NAMALWA (cell line): ENCODE results near the gene SLC24A1.

Source experiments
- DNase-seq: peaks from one replicate; pipeline ENCODE4 v3.0.0-alpha.2; 2015; ENCODE audit warnings: low spot score

SLC24A1 gene

DNA sequence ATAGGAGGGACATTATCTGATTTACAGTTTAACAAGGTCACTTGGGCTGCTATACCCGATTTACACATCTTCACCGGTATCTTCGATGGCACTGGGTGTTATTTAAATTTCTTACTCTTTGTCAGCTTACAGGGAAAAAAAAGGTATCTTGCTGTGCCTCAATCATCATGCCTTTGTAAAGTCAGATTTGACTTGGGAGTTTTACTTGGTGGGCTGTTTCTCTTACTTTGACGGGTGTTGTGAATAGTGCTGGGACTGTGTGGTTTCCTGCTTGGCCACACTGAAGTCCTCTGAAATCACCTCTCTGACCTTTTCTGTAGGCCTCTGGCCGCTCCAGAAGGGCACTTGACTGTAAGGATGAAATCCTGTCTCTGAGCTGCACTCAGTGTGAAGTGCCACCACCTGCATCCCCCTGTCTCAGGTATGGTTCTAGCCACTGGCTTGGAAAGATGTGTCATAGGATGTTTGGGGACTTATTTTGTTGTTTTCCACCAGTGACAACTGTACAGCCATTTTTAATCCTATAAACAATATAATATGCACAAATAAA, 3.1 kb upstream of the SLC24A1 start:
- no peak for DNase-seq

DNA sequence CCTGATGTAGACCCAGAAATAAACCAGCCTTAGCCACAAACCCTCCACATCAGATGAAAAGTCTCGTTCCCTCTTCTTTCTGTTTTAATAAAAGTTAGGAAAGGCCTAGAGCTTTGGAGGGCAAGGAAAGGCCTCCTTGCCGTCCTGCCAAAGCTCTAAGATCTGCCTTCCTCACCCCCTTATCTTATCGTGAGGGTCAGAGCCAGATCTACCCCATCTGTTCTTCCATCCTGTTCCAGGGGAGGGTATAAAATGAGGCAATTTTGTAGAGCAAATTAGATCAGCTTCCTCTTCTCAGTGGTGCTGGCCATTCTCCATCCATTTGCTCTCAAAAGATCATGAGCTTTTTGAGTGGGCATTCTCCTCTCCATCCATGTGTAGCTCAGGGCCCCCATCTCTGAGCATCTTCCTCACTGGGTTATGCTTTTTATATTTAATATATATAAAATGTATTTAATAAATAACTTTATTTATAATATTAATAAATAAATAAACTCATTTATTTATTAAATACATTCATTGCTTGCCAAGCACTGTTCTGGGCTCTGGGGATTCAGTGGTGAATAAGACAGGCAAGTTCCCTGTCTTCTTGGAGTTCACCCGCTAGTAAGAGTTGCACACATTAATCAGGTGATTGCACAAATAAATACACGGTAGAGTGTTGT, 2.0 kb upstream of the SLC24A1 start:
- DNase-seq: no peak

DNA sequence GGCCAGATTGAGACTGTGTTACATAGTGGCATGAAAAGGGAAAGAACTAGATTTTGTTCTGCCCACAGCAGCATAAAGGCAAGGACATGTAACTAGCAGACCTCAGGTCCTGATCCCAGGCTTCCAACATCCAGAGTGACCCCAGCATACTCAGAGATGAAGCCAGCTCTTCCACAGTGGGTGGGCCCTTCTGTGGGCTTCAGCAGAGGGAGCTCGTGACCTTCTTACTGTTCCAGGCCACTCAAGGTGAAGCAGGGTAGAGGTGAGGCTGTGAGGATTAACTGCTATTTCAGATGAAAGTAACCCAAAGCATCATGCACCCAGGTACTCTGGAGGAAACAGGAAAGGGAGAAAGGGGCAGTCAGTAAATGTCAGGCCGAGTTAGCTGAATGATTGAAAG, 905 bp upstream of the SLC24A1 start:
- DNase-seq: no peak

DNA sequence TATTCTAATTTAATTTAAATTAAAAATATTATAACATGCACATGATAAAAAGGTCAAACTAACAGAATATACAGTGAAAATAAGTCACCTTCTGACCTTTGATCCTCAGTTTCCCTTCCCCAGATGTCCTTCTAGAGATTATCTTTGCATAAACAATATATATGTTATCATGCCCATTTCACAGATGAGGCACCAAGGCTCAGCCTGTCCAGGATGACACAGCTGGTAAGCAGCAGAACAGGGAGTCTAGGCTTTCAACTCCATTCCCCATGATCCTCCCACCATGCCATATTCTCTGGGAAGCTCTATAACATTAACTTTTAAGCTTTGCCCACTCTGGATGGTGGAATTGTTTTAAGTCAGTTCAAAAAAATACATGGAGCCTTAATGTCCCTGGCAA, 1.4 kb downstream of the SLC24A1 start:
- DNase-seq: no peak

DNA sequence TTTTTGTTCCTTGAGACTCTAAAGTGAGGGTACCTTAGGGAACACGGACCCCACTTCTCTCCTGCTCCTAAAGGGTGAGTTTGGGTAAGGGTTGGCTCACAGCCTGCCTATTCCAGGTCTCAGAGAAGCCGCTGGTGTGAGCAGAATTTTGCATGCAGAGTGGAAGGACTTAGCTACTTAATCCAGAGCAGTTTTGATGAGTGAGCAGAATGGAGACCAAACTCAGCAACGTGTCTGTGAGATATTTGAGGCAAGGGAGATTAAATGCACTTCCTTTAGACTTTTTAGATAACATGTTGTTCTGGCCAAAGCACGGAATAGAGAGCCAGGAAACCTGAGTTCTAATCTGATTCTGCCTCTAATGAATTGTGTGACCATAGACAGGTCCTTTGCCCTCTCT, 5.1 kb downstream of the SLC24A1 start:
- no peak for DNase-seq

DNA sequence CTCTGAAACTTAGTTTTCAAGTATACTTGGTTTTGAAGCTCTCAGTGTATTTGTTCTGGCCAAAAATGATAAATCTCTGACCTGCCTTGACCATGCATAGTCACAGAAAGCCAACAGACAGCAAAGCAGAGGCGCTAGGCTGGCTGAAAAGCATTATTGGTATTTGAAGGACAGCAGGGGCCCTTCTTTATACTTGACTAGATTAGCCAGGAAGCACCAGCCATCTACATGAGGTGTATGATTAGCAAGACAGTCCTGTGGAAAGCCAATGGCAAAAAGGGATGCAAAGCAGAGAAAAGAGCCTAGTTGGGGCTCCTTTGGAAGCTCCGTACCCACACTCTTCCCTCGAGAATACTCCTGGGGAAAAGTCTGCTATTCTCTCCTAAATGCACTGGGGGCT, 7.8 kb downstream of the SLC24A1 start:
- no peak for DNase-seq

DNA sequence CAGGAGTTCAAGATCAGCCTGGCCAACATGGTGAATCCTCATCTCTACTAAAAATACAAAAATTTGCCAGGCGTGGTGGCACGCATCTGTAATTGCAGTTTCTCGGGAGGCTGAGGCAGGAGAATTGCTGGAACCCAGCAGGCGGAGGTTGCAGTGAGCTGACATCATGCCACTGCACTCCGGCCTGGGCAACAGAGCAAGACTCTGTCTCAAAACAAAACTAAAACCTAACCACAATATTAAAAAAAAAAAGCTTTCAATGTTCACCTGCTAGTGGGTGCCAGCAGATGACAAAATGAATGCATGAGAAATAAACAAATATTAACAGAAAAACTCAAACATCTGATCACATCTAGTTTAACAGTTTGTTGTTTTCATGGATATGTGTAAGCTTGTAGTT, 9.0 kb downstream of the SLC24A1 start:
- peak; percentile 34 for DNase-seq

DNA sequence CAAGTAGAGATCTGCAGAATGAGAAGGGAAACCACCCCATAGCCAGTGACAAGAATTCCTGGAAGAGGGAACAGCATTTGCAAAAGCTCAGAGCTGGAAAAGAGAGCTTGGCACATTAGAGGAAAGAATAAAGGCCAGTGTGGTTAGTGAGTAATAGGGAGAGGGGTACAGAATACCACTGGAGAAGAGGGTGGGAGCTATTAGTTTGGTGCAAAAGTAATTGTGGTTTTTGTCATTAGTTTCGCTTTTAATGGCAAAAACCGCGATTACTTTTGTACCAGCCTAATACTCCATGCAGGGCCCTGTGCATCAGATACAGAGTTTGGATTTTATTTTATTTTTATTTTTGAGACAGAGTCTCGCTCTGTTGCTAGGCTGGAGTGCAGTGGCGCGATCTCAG, 9.8 kb downstream of the SLC24A1 start:
- no peak for DNase-seq

DNA sequence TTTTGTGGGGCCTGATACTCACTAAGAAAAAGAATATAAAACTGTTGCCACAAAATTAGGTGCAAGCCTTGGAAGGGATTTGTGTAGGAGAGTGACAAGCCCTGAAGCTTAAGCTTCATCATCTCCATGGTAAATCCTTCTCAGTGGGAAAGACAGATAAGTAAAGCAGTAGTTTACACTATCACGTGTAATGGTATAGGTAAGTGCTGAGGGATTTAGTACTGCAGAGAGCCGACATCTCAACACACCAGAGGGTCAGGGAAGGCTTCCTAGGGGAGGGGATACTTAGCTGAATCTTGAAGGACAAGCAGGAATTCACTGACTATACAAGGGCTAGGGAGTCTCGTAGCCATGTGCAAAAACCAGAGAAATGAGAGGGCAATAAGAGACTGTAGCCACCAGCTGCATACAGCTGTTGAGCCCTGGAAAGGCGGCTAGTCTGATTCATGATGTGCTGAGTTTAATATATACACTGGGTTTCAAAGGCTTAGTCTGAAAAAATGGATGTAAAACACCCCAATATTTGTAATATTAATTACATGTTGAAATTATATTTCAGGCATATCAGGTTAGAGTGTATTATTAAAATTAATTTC, 11.1 kb downstream of the SLC24A1 start:
- no peak for DNase-seq

DNA sequence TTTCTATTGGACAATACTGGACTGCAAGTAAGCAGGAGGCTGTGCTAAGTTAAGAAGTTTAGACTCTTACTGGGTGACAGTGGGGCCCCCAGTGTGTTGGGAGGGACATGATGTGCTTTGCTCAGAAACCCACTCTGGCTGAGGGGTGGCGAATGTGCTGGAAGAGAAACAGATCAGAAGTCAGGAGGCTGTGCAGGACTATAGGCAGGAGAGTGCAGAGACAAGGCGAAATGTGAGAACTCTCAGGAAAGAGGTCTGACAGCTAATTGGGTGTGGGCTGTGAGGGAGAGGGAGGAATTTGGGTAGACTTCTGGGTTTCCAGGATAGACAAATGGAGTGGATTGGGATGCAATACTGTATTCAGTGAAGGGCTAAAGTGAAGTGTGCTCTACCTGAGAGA, 12.0 kb downstream of the SLC24A1 start:
- no peak for DNase-seq

DNA sequence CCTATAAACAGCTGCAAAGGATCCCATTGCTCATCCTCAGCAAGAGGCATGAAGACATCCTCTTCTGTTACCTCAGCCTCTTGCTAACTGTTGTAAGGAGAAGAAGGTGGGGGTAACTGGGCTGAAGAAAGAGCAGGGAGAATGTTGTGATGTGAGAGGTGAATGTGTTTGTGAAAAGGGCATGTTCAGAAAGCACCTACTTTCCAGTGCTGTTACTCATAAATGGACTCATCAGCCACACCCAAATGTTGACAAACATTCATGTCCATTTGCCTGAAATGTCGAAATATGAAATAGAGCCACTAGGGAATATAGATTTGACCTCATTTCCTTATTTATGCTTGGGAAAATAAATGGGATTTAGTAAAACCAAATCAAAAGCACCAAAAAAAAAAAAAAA, 12.6 kb downstream of the SLC24A1 start:
- DNase-seq: no peak

DNA sequence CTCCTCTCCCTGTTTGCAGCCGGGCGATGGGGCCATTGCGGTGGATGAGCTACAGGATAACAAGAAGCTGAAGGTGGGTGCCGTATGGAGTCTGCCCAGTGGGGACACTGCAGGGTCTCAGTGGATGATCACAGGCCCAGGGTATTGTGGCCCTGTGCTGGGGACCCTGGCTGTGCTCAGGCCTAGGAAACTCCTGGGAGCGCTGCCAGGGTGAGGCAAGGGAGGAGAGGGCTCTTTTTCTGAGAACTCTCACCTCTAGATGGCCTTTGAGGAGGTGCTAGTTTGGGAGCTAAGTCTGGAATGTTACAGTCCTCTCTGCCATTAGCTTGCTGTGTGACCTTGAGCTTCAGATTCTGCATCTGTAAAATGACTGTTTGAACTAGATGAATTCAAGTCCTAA, 16.4 kb downstream of the SLC24A1 start:
- DNase-seq: no peak

DNA sequence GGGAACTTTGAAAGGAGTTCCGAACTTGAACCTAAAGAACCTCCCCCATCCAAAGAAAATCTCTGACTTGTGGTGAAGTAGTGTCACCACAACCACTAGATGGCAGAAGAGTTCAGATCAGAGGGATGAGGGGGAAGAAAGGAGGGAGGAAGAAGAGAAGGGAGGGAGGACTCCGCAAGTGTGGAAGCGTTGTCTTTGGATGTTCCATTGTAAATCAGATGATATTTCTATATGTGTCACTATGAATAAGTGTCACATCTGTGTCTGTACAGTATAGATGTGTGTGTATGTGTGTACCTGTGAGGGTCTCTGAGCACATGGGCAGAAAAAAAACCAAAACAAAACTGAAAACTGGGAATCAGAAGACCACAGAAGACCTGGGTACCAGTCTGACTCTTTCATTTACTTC, 16.9 kb downstream of the SLC24A1 start:
- peak; percentile 90 for DNase-seq

DNA sequence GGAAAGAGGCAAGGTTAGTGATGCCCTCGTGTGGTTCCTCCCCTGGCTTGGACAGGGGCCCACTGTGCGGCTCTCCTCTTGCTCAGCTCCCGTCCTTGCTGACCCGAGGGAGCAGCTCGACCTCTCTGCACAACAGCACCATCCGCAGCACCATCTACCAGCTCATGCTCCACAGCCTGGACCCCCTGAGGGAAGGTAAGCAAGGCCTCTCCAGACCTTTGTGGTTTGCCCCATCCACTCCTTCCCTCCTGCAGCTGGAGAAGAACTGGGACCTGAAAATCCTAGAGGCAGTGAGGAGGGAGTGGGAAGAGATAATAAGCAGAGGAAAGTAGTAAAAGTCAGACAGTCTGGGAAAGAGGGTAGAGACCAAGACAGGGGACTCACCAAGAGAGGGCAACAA, 17.8 kb downstream of the SLC24A1 start:
- no peak for DNase-seq

DNA sequence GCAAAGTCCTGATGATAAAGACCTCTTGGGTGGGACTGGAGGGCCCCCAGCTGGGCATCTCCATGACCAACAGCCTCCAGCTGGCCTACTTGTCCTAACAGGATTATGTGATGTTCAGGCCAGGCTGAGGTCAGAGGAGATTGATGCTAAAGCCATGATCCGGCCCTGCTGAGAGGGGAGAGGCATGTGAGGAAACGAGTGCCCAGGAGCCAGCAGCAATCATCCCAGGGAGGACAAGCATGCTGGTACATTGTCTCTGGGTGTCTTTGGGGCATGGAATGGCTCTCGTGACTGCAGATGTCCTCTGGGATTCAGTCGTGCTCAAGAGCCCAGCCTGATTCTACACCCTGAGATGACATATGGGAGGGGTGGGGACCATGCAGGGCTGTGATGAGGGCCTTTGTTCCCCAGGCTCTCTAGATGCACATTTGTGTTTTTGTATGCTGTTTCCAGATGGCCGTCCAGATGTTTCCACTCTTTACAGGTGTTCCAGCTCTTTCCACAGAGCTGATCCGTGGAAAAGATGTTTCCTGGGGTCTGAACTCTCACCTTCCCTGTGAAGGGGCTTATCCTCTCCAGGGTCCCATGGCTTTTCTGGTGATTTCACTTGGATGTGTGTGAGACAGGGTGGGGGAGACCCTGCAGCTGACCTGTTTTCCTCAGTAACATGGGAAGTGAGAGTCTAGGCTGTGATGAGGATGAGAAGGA, 20.2 kb downstream of the SLC24A1 start:
- no peak for DNase-seq

DNA sequence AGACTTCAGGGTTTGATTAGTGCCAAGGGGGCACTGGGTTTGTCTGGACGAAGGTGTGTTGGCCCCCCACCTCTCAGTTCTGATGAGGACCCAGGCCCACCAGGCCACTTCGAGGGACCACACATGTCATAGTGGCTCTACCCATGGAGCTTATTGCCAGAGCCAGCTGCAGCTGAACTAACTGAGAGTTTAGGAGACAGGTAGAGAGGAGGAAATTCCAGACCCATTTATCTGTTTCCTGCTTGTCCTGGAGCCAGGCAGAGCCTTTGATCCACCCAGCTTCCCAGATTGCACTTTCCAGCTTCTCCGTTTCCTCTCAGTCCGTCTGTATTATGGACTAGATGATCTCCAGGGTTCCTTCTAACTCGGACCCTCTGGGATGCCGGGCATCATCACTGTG, 20.9 kb downstream of the SLC24A1 start:
- DNase-seq: no peak

DNA sequence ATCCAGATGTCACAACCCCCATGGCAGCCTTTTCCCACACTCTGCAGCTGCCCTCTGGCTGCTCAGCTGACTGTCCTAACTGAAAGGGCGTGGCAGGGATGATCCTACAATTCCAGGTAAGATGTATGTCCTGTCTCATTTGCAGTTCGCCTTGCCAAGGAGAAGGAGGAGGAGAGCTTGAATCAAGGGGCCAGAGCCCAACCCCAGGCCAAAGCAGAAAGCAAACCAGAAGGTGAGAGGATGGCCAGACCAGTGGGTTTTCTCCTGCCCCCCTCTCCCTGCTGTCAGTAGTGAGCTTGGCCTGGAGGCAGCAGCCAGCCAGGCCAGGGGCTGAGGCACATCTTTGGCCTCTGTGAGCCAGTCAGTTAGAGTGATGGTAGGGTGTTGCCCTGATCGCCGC, 22.5 kb downstream of the SLC24A1 start:
- no peak for DNase-seq

DNA sequence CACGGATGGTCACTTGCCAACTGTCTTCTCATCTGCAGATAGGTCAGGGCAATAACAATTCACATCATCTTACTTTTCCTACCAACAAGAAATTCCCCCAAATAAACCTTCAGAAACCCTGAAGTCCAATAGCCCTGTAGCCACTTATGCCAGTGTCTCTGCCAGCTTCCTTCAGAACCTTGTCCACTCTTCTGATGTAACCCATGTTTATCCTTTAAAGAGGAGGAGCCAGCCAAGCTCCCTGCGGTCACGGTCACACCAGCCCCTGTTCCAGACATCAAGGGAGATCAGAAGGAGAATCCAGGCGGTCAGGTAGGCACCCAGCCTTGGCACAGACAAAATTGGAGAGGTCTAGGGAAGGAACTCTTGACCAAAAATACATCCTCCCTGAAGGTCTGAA, 23.7 kb downstream of the SLC24A1 start:
- no peak for DNase-seq

DNA sequence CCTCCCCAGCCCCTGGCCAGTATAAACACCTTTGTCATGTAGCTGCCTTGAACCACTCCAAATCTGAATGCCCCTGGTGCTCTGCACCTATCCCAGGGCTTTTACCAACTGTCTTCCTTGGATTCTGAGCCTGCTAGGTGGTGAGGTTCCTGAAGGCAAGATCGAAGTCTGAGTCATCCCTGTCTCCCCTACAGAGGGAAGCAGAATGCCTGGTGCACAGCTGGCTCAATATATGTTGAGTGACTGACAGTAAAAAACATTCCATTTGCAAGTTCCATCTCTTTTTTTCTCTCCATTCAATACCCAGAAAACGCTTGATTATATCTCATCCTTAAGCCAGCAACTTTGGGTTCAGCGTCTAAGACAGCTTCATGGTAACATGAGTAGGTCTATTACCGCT, 24.7 kb downstream of the SLC24A1 start:
- DNase-seq: no peak

DNA sequence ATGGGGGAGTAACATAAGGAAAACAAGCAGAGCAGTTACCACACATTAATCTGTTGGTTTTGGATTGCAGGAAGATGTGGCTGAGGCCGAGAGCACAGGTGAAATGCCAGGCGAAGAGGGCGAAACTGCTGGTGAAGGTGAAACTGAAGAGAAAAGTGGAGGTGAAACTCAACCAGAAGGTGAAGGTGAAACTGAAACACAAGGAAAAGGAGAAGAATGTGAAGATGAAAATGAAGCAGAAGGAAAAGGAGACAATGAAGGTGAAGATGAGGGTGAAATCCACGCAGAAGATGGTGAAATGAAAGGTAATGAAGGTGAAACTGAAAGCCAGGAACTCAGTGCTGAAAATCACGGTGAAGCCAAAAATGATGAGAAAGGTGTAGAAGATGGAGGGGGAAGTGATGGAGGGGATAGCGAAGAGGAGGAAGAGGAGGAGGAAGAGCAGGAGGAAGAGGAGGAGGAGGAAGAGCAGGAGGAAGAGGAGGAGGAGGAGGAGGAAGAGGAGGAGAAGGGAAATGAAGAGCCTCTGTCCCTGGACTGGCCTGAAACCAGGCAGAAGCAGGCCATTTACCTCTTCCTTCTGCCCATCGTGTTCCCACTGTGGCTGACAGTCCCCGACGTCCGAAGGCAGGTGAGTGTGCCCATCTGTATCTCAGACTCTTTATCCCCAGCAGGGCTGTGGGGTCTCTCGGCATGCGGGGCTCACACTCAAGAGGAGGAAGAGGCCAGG, 28.7 kb downstream of the SLC24A1 start:
- DNase-seq: no peak

DNA sequence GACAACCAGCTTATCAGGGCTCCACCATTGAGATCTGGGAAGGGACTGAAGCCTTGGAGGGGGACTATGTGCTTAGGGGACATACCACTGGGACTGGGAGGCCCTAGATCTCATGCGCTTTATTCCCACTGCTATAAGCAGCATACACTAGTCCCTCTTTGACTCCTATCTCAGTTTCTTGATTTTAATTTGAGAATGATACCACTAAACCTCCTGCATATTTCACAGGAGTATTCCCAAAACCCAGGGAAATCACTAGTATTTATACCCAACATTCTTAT, 29.2 kb downstream of the SLC24A1 start:
- no peak for DNase-seq

DNA sequence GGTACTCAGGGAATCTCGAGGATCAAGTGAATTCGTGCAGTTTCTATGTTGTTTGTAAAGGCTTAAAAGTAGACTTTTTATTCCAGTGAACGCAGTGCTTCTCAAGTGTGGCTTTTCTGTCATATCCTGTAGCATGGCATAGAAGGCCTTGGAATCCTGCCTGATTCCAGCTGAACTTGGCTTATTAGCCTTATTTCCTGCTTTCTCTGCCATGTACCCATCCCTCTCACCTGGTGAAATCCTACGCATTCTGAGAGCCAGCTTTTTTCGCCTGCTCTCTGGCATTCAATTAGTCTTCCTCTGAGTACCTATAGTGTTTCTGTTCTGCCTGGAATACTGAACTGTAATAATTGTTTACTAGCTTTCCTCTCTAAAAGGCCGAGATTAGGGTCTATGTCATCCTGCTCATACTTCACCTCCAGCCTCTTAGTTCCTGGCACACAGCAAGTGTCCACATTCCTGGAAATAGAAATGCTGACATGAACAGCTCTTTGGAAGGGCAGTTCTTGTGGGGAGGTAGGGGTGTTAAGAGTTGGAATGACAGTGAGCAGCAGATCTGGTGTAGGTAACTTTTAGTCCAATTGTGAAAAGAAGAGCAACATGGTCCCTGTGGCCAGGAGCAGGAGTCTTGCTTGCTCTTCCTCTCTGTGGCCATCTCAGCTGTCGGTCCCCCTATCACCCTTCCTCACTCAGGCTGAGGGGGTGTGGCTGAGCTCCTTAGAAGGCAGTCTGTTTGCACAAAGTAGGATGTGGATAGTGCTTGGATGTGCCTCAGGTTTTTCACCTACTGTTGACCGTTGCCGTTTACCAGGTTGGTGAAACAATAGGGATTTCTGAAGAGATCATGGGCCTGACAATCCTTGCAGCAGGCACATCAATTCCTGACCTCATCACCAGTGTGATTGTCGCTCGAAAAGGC, 30.4 kb downstream of the SLC24A1 start:
- no peak for DNase-seq
